NOMO-1 (cell line): ENCODE results near the gene GARIN5B.

Experiments used
- DNase-seq, 2 experiments: peaks; one replicate each; lab custom pipeline; 2025; ENCODE audit not compliant: unreplicated experiment in 2 of 2; lab: John Stamatoyannopoulos, UW

Gene GARIN5B

DNA sequence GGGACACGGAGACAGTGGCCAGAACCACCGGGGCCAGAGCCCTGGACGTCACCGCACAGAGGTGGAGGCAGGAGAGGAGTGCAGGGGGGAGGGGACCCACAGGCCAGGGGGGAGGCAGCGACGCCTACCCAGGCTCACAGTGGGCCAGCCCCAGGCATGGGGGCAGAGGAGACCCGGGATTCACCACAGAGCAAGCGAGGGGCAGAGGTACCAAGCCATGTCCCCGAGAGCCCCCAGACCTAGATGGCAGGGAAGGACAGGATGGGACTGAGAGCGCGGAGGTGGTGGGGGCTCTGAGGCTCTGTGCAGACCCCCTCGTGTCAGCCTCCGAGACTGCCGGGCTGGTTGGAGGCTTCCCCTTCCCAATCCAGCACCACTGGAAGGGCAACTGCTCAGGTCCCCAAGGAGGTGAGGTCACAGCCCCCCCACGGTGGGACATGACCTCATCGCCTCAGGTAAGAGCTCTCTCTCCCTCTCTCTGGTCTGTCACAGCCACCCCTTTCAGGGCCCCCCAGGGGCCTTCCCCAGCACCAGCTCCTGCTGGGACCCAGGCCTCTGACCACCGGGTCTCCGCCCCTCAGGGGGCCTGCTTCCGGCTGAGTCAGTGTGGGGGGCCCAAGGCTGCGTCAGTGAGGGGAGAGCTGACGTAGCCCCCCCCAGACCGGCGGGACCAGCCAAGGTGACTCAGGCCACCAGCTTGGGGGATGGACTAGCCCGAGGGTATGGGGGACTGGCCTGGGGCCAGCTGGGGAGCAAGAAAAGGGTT lies 9.4 kb upstream of the GARIN5B start:
- DNase-seq: no peak

DNA sequence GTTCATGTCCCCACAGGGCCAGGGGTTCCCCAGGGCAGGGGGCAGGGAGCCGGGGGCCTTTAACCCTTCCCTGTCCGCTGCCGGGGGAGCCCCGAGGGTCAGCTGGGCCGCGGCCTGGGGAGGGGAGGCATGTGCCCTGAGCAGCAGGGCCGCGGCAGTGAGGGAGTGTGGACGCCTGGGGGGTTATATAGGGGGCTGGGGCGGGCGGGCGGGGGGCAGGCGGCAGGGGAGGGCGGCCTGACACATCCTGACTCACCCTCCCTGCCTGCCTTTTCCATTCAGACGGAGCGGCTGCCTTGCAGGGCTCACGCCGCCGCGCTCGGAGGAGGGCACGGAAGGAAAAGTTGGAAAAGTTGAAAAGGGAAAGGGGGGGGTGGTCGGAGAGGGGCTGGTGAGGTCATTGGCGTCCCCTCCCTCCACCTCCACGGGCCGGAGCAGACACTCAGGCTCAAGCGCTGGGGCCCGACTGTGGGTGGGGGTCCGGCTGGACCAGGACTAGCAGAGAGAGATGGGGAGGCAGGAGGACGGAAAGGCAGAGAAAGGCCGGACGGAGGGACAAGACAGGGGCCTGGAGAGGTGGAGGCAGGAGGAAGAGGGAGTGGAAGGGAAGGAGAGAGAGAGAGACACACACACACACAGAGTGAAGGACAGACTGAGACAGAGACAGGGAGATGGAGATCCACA lies 7.4 kb upstream of the GARIN5B start, which contains the start of gene IL11:
Gene IL11 (minus strand): TSS at position 159 of the 684 bp plus-strand sequence. CDS start 153 bp downstream, at position 6.
- DNase-seq: no peak

GRCh38 chr19:55369653-55370304 lies 6.7 kb upstream of the GARIN5B start:
- no peak for DNase-seq

GRCh38 chr19:55368701-55369563 lies 5.9 kb upstream of the GARIN5B start:
- DNase-seq: no peak

DNA sequence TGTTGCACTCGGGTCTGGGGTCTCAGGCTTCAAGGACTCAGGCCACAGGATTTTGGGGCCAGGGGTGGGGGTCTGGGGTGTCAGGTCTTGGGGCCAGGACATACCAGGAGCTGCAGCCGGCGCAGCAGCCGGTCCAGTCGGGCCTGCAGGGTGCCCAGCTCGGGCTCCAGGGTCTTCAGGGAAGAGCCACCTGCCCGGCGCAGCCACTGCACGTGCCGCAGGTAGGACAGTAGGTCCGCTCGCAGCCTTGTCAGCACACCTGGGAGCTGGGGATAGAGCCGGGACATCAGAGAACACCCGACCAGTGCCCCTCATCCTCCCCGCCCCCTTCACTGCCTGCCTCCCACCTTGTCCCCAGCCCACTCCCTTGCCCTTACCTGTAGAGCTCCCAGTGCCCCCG lies 5.0 kb upstream of the GARIN5B start:
- DNase-seq: no peak

- DNase-seq: no peak
Measured at GRCh38 chr19:55366790-55367189, 3.7 kb upstream of the GARIN5B start.

DNA sequence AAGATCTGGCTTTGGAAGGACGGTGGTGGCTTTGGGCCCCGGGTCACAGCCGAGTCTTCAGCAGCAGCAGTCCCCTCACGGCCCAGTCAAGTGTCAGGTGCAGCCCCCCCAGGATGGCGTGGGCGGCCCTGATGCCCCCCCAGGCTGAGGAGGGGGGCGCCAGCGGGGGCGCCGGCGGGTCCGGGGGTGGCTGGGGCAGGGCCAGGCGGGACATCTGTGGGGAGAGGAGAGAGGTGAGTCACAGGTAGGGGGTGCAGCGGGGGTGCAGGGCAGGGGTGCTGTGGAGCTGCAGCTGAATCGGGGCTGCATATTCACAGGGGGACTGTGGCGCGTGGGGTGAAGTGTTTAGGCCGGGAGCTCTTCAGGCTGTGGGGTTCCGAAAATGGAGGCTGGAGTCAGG lies 2.9 kb upstream of the GARIN5B start:
- DNase-seq: no peak

- DNase-seq: no peak
Measured at GRCh38 chr19:55365245-55365644, 2.2 kb upstream of the GARIN5B start.

GRCh38 chr19:55362174-55362989 lies 678 bp downstream of the GARIN5B start:
- no peak for DNase-seq

- no peak for DNase-seq
Measured at GRCh38 chr19:55360902-55361301, 2.2 kb downstream of the GARIN5B start.

DNA sequence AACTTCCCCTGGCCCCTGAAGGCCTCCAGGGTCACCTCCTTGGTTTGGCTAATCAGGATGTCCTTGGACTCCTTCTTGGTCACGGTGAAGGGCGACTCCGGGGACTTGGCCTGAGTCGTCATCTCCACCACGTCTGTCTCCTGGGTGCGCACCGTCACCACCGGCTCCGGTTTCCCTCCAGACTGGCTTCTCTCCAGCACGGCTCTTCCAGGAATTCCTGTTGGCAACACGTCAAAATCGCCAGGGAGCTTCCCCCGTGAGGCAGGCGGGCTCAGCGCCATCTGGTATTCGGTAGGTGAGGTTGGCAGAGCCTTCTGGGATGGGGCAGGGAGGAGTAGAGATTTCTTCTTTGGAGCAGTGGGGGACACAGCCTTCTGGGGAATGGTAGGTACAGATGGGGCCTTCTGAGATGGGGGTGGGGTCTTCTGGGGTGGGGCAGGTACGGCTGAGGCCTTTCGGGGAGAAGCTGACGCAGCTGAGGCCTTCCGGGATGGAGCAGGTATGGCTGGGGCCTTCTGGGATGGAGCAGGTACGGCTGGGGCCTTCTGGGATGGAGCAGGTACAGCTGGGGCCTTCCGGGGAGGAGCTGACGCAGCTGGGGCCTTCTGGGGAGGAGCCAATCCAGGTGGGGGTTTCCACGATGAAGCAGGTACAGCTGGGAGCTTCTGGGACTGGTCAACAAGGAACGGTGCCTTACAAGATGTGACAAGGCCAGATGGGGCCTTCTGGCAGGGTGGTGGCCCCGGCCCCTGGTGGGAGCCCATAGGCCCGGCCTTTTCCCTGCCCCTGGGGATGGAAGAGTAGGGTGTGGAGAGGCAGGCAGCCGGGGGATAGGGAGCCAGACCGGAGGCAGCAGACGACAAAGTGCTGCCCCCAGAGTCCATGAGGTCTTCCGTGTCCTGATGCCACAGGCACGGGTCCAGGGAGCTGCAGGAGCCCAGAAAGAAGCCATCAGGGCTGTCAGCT lies 3.8 kb downstream of the GARIN5B start:
- DNase-seq: no peak

GRCh38 chr19:55358493-55358892 lies 4.6 kb downstream of the GARIN5B start:
- no peak for DNase-seq

GRCh38 chr19:55355213-55355821 lies 7.7 kb downstream of the GARIN5B start:
- DNase-seq: no peak

- DNase-seq: no peak
Measured at GRCh38 chr19:55354698-55355212, 8.3 kb downstream of the GARIN5B start, which contains the start of gene COX6B2. Gene COX6B2, minus strand, starts transcription at chr19:55354719. Its CDS starts 198 bp downstream, at chr19:55354521.

DNA sequence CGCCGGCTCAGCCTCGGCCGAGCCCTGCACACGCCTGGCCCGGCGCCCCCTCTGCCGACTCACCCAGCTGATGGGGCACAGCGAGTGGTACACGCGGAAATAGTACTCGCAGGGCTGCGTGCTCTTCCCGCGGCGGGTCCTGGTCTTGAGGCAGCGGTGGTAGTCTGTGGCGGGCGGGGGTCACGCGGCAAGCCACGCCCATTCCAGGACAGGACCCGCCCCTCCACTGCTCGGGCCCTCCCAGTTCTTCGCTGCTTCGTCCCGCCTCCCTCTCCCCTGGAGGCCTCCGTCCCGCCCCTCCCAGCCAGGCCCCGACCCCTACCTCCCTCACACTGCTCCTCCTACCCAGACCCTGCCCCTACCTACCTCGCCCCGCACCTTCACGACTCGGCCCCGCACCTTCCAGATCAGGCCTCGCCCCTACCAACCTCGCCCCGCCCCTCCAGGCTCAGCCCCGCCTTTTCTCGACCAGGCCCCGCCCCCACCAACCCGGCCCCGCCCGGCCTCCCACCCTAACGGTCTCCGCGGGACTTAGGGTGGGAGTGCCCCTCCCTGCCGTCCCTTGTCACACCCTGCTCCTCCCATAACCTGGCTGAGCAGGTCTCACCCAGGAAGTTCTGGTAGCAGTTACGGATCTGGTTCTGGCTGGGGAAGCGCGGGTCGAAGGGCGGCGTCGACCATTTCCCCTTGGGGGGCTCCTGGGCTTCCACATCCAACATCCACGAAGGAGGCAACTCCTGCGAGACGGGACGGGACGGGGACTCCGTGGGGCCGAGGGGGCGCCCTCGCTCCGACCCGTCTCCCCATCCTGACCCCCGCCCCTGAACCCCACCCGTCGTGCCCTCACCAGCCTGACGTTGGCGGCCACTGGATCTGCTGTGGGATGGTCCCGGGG lies 9.0 kb downstream of the GARIN5B start:
- peak; percentile 22 to 25 for DNase-seq

GRCh38 chr19:55353356-55353802 lies 9.7 kb downstream of the GARIN5B start:
- DNase-seq: no peak
